ENCODE data around the gene BCAR3.

The BCAR3 gene

GRCh38 chr1:93672477-93673162 lies 9.0 kb downstream of the BCAR3 start:
- DNase-seq (ENCODE audit: low spot score) = no peak
- TF ChIP-seq CTCF (IDR thresholded peaks at IDR 0.05; ENCODE audit: borderline replicate concordance, control extremely low read depth, extremely low read depth, insufficient read depth, missing control alignments) = no peak
- in situ Hi-C loops (cut with MboI; ENCODE audit: low sequenced_read_pairs, unreplicated experiment) = no loop called here

- in situ Hi-C loops (cut with MboI; ENCODE audit: low sequenced_read_pairs, unreplicated experiment) = no loop called here
- DNase-seq (ENCODE audit: low spot score) = no peak
- TF ChIP-seq CTCF (IDR thresholded peaks at IDR 0.05; ENCODE audit: borderline replicate concordance, control extremely low read depth, extremely low read depth, insufficient read depth, missing control alignments) = no peak
Measured at GRCh38 chr1:93672069-93672468, 9.6 kb downstream of the BCAR3 start.

DNA sequence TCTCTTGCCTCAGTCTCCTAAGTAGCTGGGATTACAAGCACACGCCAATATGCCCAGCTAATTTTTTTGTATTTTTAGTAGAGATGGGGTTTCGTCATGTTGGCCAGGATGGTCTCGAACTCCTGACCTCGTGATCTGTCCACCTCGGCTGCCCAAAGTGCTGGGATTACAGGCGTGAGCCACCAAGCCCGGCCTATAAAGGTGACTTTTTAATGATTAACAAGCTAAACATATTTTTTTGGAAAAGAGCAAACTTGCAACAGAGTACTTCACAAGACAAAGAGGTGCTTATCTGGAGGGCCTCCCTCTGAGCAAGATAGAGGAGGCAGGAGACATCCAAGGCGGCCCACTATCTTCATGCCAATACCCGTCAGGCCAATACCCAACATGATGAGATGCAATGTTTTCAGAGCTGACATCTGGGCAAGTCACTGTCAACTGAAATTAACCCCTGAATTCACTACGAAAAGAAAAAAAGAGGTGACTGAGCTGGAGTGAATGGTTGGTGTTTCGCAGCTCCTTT lies 10.5 kb downstream of the BCAR3 start:
- DNase-seq (ENCODE audit: low spot score) = no peak
- in situ Hi-C loops (cut with MboI; ENCODE audit: low sequenced_read_pairs, unreplicated experiment) = no loop called here
- no peak for TF ChIP-seq CTCF (IDR thresholded peaks at IDR 0.05; ENCODE audit: borderline replicate concordance, control extremely low read depth, extremely low read depth, insufficient read depth, missing control alignments)

DNA sequence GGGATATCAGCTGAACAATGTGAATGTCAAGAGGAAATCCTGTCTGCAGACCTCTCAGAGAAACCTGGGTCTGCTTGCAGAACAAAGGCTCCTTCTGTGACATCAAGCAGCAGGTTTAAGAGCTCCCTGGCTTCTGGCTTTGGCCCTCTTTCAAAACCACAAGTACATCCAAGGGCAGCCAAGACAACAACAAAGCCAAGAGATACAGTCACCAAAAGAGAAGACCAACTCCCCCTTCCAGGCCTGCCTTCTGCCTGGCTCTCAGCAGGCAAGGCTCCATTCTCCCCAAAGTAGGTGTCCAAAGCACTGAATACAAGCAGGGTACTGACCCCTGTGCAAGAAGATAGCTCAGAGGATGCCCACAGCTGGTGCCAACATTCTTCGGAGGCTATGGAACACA lies 11.5 kb downstream of the BCAR3 start:
- no peak for TF ChIP-seq CTCF (IDR thresholded peaks at IDR 0.05; ENCODE audit: borderline replicate concordance, control extremely low read depth, extremely low read depth, insufficient read depth, missing control alignments)
- DNase-seq (ENCODE audit: low spot score) = no peak
- in situ Hi-C loops (cut with MboI; ENCODE audit: low sequenced_read_pairs, unreplicated experiment) = no loop called here

DNA sequence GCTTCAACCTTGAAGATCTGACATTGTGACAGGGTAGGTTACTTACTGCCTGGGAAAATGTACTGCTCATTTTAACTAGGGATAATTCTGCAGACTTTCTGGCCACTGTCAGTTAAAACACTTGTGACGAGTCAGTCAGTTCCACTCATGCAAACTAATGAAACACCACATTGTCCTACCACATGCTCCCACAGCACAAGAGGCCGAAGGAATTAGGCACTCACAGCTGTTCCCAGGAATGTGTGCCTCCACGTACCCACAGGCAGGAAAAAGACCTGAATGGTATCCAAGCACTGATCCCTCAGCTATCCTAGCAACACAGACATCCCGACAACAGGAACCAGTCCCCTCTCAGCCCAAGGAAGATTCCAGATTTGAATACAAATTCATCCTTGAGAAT lies 12.3 kb downstream of the BCAR3 start:
- DNase-seq (ENCODE audit: low spot score) = no peak
- in situ Hi-C loops (cut with MboI; ENCODE audit: low sequenced_read_pairs, unreplicated experiment) = no loop called here
- no peak for TF ChIP-seq CTCF (IDR thresholded peaks at IDR 0.05; ENCODE audit: borderline replicate concordance, control extremely low read depth, extremely low read depth, insufficient read depth, missing control alignments)

DNA sequence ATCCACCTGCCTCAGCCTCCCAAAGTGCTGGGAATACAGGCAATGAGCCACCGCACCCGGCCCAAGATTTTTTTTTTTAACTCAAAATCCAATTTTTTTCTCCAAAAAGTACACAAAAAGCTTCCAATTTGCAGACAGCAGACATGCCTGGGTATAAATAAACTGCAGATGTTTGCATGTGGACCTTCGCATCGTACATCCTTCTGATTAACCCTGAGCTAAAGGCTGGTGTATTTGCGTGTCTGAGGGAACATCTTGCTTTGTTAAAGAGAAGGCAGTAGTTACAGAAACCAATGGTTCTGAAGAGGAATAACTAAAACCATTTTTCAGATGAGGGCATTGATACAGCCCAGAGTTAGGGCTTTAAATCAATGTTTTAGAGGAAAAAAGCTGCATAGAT lies 12.7 kb downstream of the BCAR3 start:
- no peak for DNase-seq (ENCODE audit: low spot score)
- in situ Hi-C loops (cut with MboI; ENCODE audit: low sequenced_read_pairs, unreplicated experiment) = no loop called here
- no peak for TF ChIP-seq CTCF (IDR thresholded peaks at IDR 0.05; ENCODE audit: borderline replicate concordance, control extremely low read depth, extremely low read depth, insufficient read depth, missing control alignments)

Data from GM13976 (cell line).